Chondrocyte (in vitro differentiated cells): Measurements from ENCODE around the gene FJX1. TPM values are rescaled to one million over a fixed set of nuclear protein-coding genes. Genes with fewer than 3 reads are reported as not detected.
A peak's percentile ranks its signal among the peaks of the same experiment; 100 is the strongest.

Experiments used
- DNase-seq: peaks from one replicate; pipeline ENCODE4 v3.0.0; 2021; ENCODE audit warnings: mixed read lengths, low spot score
- H3K27ac Mint-ChIP-seq: one replicate; pipeline ENCODE4 v1.8.0; 2021; ENCODE audit warnings: mild to moderate bottlenecking, moderate library complexity, mixed read lengths; ENCODE audit not compliant: unreplicated experiment
- H3K27me3 Mint-ChIP-seq: 2 replicates; pipeline ENCODE4 v1.8.0; 2021; ENCODE audit warnings: low read depth, mixed read lengths
- H3K36me3 Mint-ChIP-seq: 2 replicates; pipeline ENCODE4 v1.8.0; 2021; ENCODE audit warnings: low read depth, mixed read lengths
- H3K4me1 Mint-ChIP-seq: 2 replicates; pipeline ENCODE4 v1.8.0; 2021; ENCODE audit warnings: low read depth, mild to moderate bottlenecking, mixed read lengths
- H3K4me3 Mint-ChIP-seq: one replicate; pipeline ENCODE4 v1.8.0; 2021; ENCODE audit warnings: mild to moderate bottlenecking, moderate library complexity, mixed read lengths; ENCODE audit not compliant: unreplicated experiment
- H3K9me3 Mint-ChIP-seq: 2 replicates; pipeline ENCODE4 v1.8.0; 2021; ENCODE audit warnings: low read depth, mixed read lengths
- total RNA-seq: library from RNA; stranded (reverse); gene quantifications from 3 replicates; pipeline ENCODE4 v1.2.1, GENCODE V29; 2021
- TF ChIP-seq, protein P1 (sequence below): fragments of 200-600 bp; sonication (generic); IDR thresholded peaks from 2 replicates; pipeline ENCODE4 v1.5.0; 2021; ENCODE audit warnings: antibody characterized with exemption, mild to moderate bottlenecking, moderate library complexity

FJX1 gene
- total RNA-seq, 1 donor from 2014 or later = 15.9 TPM

DNA sequence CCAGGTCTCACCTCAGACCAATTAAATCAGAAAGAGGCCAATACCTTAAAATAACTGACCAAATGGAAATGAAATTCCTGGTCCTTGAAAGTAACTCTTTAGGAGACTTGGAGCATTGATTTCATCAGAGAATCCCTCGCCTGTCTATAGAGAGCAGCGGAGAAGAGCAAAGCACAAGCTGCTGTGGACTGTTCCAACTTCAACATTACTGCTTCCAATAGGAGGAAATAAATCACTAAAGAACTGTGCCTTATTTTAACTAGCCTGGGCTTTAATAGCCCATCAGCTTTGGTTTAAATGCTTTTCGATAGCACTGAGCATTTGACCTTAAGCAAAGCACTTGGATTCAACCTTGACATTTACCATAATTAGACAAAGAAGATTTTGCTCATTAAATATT, 32.0 kb upstream of the FJX1 start:
- no peaks in the 10 kb centered on the region for H3K27me3 Mint-ChIP-seq
- H3K27ac Mint-ChIP-seq = no peak overlapping the region
- peaks cover 45% of the 10 kb centered on the region for H3K4me1 Mint-ChIP-seq
- DNase-seq = no peak
- H3K4me3 Mint-ChIP-seq = no peak overlapping the region
- H3K36me3 Mint-ChIP-seq = no peaks in the 10 kb centered on the region
- H3K9me3 Mint-ChIP-seq = no peaks in the 10 kb centered on the region
- TF ChIP-seq, protein P1, sequence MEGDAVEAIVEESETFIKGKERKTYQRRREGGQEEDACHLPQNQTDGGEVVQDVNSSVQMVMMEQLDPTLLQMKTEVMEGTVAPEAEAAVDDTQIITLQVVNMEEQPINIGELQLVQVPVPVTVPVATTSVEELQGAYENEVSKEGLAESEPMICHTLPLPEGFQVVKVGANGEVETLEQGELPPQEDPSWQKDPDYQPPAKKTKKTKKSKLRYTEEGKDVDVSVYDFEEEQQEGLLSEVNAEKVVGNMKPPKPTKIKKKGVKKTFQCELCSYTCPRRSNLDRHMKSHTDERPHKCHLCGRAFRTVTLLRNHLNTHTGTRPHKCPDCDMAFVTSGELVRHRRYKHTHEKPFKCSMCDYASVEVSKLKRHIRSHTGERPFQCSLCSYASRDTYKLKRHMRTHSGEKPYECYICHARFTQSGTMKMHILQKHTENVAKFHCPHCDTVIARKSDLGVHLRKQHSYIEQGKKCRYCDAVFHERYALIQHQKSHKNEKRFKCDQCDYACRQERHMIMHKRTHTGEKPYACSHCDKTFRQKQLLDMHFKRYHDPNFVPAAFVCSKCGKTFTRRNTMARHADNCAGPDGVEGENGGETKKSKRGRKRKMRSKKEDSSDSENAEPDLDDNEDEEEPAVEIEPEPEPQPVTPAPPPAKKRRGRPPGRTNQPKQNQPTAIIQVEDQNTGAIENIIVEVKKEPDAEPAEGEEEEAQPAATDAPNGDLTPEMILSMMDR = no peak

DNA sequence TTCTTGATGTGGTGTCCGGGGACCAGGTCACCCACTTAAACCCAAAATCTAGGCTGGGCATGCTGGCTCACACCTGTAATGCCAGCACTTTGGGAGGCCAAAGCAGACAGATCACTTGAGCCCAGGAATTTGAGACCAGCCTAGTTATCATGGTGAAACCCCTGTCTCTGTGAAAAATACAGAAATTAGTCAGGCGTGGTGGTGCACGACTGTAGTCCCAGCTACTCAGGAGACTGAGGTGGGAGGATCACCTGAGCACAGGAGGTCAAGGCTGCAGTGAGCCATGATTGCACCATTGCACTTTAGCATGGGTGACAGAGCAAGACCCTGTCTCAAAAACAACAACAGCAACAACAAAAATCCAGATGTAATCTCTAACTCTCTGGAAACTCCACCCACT, 30.3 kb upstream of the FJX1 start:
- Mint-ChIP-seq H3K36me3 (no peaks in the 10 kb centered on the region), H3K4me3 (no peak overlapping the region), H3K27me3 (no peaks in the 10 kb centered on the region), H3K4me1 (peaks cover 31% of the 10 kb centered on the region), H3K9me3 (no peaks in the 10 kb centered on the region), H3K27ac (no peak overlapping the region)
- TF ChIP-seq, protein P1 = no peak
- no peak for DNase-seq

DNA sequence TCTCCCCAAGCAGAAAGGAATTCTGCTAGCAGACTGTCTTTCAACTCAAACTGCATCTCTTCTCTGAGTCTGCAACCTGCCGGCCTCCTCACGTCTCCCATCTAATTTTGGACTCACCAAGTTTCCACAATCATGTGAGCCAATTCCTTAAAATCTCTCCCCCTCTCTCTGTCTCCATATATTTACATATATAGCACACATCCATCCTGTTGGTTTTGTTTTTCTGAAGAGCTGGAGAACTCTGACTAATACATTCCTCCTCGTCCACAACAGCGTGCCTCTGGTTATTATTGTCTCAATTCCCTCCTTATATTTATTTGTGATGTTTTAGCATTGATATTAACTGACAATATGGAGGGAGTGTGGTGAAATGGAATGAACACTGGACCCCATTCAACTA, 29.6 kb upstream of the FJX1 start:
- Mint-ChIP-seq H3K36me3 (no peaks in the 10 kb centered on the region), H3K27ac (peak overlapping the region; percentile 28), H3K4me1 (peaks cover 28% of the 10 kb centered on the region), H3K4me3 (no peak overlapping the region), H3K9me3 (no peaks in the 10 kb centered on the region), H3K27me3 (no peaks in the 10 kb centered on the region)
- DNase-seq = no peak
- TF ChIP-seq, protein P1 = no peak

DNA sequence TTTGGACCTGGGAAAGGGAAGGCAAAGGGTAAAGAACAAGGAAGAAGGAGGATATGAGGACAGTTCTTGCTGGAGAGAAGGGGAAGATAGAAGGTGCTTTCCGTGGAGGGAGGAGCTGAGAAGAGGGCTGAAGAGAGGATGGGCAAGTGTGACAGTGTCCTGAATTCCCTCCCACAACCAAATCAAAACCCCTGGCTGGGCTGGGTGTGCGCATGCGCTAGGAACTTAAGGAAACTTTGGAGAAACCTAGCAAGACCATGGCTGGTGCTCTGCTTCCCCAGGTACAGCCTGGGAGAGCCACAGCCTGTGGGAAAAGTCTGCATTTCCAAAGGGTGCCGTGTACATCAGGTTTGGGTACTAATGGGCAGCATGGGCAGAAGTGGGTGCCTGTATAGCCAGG, 29.0 kb upstream of the FJX1 start:
- no peaks in the 10 kb centered on the region for H3K36me3 Mint-ChIP-seq
- H3K9me3 Mint-ChIP-seq = no peaks in the 10 kb centered on the region
- TF ChIP-seq, protein P1 = no peak
- H3K4me1 Mint-ChIP-seq = peaks cover 25% of the 10 kb centered on the region
- no peak overlapping the region for H3K4me3 Mint-ChIP-seq
- no peaks in the 10 kb centered on the region for H3K27me3 Mint-ChIP-seq
- no peak for DNase-seq
- H3K27ac Mint-ChIP-seq = no peak overlapping the region

DNA sequence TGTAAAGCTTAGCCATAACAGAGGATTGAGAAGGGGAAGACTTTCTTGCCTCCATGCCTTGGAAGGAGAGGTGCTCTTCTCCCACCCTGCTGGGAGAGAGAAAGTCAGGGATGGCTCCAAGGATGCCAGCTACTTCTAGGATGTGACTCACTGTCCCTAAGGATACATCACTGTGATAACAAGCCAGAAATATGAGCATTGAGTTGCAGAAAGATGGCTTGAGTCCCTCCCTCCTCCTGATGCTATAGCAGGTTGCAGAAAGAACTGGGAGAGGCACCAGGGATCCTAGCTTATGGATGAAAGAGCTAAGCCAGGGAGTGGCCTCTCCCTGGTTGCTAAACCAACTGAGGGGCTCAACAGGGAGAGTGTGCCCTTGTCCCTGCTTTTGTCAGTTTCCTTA, 27.8 kb upstream of the FJX1 start:
- Mint-ChIP-seq H3K36me3 (no peaks in the 10 kb centered on the region), H3K4me1 (peaks cover 25% of the 10 kb centered on the region), H3K4me3 (no peak overlapping the region), H3K9me3 (peaks cover 9% of the 10 kb centered on the region), H3K27me3 (no peaks in the 10 kb centered on the region), H3K27ac (no peak overlapping the region)
- TF ChIP-seq, protein P1 = no peak
- no peak for DNase-seq
